Left colon (tissue), 2 donors: ENCODE results near the gene KLF15. TPM values are rescaled to one million over a fixed set of nuclear protein-coding genes. Genes with fewer than 3 reads are reported as not detected.

ENCODE experiments used
- ATAC-seq: fragments of 200-7000 bp; cut with Tn5 transposase; one replicate; pipeline ENCODE4 v1.9.1; 2020; ENCODE audit warnings: mild to moderate bottlenecking, moderate library complexity
- DNase-seq, 2 donors: peaks; one replicate each; pipeline ENCODE4 v3.0.0-alpha.2; 2020
- intact Hi-C, 2 donors: fragments of 100-400 bp; cut with DNase I in 1 of 2; cut with micrococcal nuclease in 1 of 2; formaldehyde crosslinking; loops; one replicate each; pipeline versions ENCODE4 v1.11.2 to v1.14.0; 2022; cut with DNase I, micrococcal nuclease
- long read RNA-seq: library from polyadenylated mRNA; unstranded; transcript quantifications from one replicate; pipeline ENCODE4 v2.0.0, GENCODE V29; 2021
- total RNA-seq, 2 donors: library from RNA; stranded (reverse); fragmentation: NEBNext Ultra II Directional; extraction: Animal tissue kit (Norgen Biotek cat#: 25700); gene quantifications; one replicate each; pipeline ENCODE4 v1.2.1, GENCODE V29; 2021
- donor health status: DM: no; HTN: no; CAD: no.
- donor health status: DM: yes; HTN: yes; CAD: no.

KLF15 gene
- total RNA-seq, result 1 to 10 TPM; 1.6 TPM
- long read RNA-seq, result 0 reads

DNA sequence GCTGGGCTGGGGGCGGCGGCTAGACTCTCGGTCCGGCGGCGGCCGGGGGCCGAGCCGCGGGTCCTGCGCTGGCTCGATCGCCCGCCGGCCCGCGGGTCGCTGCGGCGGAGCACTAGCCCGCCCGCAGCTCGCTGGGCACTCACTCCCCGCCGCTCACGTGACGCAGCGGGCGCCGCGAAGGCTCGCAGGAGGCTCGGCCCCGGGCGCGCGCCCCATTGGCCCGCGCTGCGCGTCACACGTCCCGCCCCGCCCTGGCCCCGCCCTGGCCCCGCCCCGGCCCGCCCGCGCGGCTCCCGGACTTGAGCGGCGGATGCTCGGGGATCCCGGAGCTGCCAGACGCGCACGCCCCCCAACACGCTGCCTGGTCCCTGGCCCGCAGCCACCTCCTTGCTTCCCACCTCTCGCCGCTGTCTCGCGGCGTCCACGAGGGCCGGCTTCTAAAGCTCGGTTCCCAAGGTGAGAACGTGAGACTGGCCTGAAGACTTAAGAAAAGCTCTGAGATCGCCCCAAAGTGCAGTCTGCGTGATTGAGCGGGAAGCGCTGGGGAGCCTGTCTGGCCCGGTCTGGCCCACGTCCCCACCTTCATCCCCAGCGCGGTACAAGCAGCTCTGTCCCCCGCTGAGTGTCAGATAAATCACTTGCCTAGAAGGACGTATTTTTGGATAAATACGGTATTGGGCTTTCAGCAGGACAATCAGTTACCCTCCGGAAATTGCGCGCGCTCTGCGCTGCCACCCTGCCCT lies at the start of gene KLF15:
Gene KLF15, minus strand, starts transcription at position 114 of the 743 bp plus-strand sequence. CDS start 4,486 bp downstream, outside the sequence.
- intact Hi-C loops, result no loop called here
- DNase-seq (peak; percentile 75 to 87), ATAC-seq (peak; percentile 96)

DNA sequence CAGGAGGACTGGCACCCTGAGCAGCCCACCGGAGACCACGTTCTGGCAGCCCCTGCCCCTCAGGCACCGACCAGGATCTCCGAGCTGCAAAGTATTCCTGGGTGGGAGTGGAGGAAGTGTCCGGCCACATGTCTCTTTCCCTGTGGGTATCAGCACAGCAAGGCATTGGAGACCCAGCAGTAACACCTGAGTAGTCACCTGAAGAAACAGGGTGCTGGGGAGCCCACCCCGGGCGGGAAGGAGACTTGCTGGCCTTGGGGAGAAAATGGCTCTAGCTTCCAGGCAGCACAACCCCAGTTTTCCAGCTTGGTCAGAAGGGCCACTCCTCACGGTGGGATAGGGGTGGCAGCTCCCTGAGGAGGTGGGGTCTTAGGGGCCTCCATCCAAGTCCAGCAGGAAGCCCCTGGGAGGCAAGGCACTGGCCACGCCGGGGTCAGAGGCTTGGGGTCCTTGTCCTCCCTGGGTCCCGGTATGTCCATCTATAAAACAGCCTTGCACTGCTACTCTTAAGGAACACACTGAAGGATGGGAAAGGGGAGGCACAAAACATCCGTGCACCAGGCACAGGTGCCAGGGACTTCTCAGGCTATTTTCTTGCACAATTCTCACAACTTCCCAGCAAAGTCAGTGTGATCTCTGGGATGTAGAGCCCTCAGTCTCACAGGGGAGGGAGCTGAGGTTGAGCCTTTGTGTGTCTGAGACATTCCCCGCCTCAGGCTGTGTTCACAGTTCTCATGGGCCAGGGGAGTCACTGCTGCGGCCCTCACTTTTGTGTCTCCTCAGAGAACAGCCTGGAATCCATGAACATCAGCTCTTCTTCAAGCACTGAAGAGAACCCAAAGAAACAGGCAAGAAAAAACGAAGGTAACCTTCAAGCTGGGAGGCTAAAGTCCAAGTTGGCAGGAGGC lies 49.4 kb upstream of the KLF15 start:
- ATAC-seq (no peak), DNase-seq (no peak)
- intact Hi-C loops, result no loop called here

DNA sequence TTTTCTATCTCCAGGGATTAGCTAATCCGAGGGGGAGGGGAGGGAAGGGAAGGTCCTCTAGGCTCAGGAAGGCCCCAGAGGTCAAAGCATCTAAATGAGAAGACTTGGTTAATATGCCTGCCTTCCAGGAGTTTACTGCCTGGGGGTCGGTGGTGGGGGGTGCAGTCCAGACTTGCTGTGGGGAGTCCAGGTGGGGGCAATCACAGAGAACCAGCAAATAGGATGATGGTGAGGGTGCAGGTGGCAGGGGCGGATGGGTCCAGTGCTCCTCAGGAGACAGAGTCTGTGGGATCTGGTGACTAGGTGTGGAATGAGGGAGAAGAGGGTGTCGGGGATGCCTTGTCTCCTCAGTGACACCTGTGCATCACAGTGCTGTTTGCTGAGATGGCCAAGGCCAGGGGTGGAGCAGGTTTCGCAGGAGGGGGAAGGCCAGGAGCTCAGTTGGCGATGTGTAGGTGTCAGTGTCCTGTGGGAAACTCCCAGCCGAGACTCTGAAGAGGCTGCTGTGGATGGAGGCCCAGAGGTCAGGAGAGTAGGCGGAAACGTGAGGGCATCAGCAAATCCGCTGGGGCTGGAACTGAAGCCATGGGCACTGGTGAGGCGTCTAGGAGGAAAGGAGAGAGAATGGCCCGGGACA lies 45.6 kb upstream of the KLF15 start:
- ATAC-seq (no peak), DNase-seq (no peak)
- intact Hi-C loops, result no loop called here

DNA sequence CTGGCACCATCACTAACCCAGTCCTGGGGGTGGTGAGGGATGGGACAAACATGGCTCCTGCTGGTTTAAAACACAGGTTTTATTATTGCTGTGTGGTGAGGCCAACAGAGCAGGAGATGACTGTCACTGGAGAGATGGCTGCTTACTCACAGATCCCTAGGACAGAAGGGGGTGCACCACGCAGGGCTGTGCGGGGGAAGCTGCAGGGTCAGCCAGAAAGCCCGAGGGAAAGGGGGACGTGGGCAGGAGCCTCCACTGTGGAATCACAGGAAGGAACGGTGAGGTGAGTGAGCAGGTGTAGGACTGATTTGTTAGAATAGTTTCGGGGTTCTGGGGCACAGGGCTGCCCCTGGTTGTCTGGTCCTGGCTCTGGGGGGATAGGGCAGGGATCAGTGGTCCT lies 45.0 kb upstream of the KLF15 start:
- intact Hi-C loops, result no loop called here
- ATAC-seq (no peak), DNase-seq (peak in 1 of 2 donors; percentile 6)

DNA sequence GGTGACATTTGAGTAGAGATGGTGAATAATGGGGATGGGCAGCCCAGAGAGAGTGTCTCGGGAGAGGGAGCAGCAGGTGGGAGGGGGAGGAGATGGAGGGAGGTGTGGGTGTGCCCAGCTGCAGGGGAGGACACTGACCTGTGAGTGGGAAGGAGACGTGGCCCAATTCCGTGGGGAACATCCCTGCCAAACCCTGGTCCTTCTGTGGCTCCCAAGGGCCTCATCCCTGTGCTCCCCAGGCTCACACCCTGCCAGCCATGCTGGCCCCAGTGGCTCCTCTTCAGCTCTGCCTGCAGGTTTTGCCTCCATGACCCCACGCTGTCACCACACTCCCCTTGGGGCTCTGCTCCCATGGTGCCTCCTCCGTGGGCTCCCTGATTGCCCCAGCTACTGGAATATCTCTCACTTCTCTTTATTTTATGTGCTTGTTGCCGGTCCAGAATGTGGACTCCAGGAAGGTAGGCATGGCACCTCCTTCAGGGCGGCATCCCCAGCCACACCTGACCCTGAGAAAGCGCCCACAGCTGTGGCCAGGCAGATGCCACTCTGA lies 44.5 kb upstream of the KLF15 start:
- DNase-seq (peak in 1 of 2 donors; percentile 8), ATAC-seq (no peak)
- intact Hi-C loops, result no loop called here

DNA sequence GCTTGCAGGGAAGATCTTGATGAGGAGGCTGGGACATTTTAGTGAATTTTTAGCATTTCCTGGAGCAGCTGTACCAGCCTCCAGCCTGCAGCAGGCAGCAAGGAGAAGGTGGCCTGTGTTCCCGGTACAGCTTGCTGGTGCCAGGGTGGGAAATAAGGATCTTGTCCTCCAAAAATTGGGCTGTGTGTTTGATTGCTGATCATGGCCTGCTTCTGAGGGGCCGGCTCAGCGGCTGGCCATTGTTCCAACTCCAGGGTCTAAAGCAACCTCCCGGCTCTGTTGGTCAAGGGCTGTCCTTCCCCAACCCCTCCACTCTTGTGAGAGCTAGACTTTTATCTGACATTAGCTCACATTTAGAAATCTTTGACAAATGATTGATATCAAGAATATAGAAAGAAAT lies 42.5 kb upstream of the KLF15 start:
- intact Hi-C loops, result no loop called here
- DNase-seq (peak in 1 of 2 donors; percentile 8), ATAC-seq (no peak)

DNA sequence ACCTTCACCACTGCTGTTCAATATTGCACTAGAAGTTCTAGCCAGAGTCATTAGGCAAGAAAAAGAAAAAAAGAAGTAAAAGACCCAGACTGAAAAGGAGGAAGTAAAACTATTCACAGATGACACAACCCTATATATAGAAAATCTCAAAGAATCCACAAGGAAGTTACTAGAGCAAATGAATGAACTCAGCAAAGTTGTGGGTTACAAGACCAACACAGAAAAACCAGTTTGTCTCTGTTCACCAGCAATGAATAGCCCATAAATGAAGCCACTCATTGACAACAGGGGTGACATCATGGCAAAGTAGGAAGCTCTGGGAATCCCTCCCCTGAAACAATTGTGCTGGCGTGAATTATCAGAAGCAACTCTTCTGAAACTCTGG lies 42.1 kb upstream of the KLF15 start:
- intact Hi-C loops, result no loop called here
- no peak for ATAC-seq
- no peak for DNase-seq

DNA sequence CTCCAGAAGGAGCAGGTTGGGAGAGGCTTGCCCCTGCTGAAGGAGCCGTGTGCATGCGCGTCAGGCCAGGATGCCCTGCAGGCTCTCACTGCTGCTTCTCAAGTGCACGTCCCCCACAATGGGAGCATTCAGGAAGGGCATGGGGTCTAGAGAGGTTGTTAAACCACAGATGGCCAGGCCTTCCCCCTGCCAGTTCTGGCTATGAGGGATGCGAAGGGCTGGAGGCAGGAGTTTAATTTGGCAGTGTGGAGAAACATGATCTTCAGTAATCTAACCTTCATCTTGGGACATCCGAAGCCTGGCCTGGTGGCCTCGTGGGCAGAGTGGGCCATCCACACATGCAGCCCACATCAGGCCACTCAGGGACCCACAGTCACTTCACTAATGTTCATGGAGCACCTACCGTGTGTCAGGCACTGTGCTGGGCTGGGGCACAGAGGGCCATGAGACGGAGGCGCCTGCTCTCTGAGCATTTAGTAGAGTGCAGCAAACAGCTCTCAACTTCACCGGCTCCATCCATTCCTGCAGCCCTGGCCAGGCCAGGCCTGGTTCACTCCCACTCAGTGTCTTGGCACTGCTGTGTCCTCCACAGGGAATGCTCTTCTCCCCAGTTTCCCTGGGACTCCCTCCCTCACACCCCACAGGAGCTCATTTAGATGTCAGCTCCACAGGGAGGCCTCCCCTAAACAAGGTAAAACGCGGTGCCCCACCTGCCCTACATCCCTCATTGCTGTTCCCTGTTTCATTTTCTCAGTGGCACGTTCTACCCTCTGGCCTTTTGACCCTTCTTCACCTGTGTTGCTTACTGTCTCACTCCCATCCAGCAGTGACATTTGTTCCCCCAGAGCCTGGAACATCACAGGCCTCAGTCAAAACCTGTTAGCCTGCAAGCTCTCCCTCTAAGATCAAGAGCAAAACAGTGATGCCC lies 41.5 kb upstream of the KLF15 start:
- DNase-seq (peak in 1 of 2 donors; percentile 15), ATAC-seq (no peak)
- intact Hi-C loops, result no loop called here

DNA sequence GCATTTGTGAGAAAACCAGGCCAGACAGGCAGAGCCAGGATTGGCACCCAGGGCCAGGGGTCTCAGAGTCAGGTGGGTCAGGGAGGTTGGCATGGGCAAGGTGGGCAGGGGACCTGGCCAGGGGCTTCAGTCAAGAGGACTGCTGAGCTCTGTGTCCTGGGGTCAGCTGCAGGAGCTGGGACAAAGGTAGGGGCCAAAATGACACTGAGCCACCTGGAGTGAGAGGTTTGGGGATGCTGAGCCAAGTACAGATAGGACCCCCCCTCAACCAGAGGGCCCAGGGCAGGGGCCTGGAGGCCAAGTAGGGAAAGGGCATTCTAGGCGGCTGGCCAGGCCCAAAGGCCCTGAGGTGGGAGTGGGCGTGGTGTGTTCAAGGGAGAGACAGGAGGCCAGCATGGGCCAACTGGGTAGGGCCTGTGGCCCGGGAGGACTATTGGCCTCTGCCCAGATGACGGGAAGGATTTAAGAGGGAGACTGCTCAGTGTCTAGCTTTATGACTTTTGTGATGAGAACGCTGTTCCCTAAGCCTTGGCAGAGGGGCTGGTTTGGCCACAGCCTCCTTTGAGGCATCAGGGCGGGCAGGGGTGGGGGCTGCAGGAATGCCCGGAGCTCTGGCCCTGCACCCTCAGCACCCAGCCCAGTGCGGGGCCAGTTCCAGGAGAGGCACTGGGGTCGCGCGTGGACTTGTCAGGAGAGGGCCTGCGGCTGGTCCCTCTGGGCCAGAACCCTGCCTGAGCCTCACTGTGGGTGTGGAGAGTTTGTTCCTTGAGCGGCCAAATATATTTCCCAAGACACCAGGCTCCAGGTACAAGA lies 40.6 kb upstream of the KLF15 start:
- intact Hi-C loops, result no loop called here

DNA sequence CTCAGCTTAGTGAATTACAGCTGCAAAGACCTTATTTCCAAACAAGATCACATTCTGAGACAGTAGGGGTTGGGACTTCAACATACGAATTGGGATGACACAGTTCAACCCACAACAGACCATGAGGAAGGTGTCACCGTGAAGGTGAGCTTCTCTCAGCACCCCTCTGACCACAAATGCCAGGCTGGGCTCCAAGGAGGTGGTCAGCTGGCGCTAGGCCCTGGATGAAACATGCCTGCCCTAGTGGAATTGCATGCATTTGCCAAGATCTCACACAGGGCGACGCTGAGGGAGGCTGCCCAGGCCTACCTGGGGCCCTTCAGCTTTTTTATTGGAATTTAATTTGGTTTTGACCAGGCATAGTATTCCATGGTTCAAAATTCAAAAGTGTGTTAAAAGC lies 39.3 kb upstream of the KLF15 start:
- DNase-seq (no peak), ATAC-seq (no peak)
- intact Hi-C loops, result no loop called here

More for the DNA sequence above, 40.6 kb upstream of the KLF15 start:
- DNase-seq (peak in 1 of 2 donors; percentile 21), ATAC-seq (no peak)

DNA sequence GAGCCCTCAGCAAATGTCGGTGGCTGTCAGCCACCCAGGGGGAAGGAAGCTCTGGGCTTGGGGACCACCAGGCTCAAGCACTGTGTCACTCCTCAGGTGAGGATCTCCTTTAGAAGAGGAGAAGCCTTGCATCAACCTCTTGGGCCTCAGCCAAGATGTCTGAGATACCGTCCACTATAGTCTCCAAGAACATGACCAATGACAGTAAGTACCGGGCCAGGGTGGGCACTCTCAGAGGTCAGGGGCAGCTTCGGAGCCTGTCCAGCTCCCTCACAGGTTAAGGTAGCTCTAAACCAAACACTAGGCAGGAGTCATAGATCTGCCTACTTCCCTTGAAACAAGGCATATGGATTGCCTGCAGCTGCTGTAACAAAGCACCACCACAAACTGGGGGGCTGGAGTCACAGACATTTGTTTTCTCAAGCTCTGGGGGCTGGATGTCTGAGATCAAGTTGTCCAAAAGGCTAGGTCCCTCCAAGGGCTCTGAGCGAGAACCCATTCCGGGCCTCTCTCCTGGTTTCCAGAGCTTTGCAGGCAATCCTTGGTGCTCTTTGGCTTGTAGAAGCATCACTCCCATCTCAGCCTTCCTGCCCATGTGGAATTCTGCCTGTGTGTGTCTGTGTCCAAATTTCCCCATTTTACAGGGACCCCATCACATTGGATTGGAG lies 38.8 kb upstream of the KLF15 start:
- DNase-seq (peak in 1 of 2 donors; percentile 3), ATAC-seq (no peak)
- intact Hi-C loops, result no loop called here

DNA sequence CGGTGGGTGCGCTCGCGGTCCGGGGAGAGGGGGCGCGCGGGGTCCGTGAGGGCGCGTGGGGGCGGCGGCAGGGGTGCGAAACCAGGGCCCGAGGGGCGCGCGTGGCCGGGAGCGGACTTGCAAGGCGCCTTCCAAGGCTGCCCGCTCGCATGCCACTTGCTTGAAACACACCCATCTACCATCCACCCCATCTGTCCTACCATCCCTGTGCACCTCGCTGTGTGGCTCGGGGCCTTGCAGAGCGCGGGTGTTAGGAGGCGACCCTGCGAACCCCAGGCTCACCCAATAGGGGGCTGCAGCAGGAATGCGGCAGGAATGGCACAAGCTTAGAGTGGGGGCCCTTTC lies 37.7 kb upstream of the KLF15 start:
- no peak for ATAC-seq
- intact Hi-C loops, result loop anchor here (5.0 kb wide), 3 partner anchors 133 to 268 kb away; no protein-coding TSS in a partner anchor

DNA sequence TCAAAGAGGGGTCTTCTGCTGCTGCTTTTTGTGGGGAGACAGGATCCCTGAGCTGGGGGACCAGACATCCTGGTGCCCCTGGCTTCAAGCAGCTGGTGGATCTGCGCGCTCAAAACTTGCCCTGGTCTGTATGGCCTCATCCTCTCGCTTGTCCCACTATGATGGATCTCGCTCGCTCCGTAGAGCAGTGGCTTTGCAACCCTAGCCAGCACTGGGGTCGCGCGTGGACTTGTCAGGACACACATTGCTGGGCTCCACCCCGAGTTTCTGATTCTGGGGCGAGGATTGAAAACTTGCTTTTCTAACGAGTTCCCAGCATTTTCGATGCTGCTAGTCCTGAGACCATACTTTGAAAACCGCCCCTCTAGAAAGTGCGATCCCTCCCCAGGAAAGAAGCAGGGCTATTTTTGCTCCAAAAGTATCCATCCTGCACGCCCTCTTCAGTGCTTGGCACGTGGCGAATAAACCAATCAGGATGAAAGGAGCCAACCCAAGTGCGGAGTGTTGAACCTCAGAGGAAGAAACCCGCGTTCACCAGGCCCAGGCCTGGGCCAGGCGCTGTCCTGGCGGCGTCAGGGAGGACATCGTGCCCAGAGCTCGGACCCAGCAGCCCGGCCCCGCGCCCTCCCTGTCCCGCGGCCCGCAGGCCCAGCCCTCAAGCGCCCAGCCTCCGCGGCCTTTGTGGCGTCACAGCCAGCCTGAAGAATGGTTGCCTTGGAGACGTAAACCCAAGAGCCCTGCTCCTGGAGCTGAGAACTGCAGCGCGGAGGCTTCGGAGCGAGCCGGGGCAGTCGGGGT lies 37.2 kb upstream of the KLF15 start, which contains the start of gene CFAP100:
Gene CFAP100, plus strand, starts transcription at position 731 of the 798 bp plus-strand sequence. CDS start 1,092 bp downstream, outside the sequence.
- ATAC-seq, result peak; percentile 44
- DNase-seq, result peak in 1 of 2 donors; percentile 25
- intact Hi-C loops, result loop anchor here (5.0 kb wide), 3 partner anchors 132 to 267 kb away; no protein-coding TSS in a partner anchor

More for the DNA sequence above, 37.7 kb upstream of the KLF15 start:
- peak in 1 of 2 donors; percentile 12 for DNase-seq

DNA sequence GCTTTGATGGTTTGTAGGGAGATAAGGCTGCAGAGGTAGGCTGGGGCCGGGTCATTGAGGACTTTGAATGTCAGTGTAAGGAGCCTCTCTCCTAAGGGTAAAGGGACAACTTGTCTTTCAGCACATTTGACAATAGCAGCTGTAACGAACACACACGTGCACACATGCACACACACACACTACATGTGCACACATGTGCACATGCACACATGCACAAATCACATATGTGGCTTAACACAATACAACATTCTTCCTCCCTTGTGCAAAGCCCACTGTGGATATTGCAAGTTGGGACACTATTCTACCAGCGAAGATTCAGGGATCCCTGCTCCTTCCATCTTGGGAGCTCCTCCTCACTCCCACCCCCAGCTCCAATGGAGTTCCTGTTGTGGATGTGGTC lies 36.4 kb upstream of the KLF15 start:
- DNase-seq (peak in 1 of 2 donors; percentile 7), ATAC-seq (no peak)
- intact Hi-C loops, result loop anchor here (5.0 kb wide), 3 partner anchors 131 to 266 kb away; no protein-coding TSS in a partner anchor

DNA sequence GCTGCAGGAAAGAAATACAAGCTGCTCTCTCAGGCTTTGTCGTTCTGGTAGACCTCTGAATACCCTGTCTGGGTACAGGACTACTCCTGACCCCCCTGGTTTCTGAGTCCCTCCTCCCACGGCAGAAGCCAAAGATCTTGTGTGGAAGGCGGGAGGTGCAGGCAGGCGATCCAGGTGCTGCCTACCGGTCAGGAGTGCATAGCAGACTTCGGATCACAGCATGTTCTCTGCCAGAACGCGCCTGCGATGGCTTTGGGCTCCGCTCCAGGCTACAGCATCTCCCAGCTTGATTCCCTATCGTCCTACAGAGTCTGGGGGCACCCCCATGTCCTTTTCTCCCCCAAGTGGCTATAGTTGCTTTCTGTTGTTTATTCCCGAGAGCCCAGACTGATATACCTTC lies 35.0 kb upstream of the KLF15 start:
- DNase-seq, result no peak
- intact Hi-C loops, result loop anchor here (5.0 kb wide), 3 partner anchors 130 to 265 kb away; no protein-coding TSS in a partner anchor
- no peak for ATAC-seq

DNA sequence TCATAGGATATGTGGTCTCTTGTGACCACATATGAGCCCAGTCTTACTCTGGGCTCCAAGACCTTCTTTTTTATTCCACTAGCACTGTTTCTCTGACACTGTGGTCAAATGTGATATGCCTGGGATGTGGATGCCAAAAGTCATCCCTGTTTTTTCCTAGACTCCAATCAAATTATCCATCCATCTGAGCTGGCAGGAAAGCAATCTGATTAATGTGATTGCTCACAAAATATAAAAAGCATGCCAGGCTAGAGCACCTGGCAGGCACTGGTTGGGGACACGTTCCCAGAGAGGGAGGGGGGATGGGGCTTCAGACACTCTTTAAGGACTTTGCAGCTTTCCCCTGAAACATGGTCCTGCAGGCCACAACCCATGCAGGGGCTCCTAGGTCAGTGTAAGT lies 34.4 kb upstream of the KLF15 start:
- intact Hi-C loops, result loop anchor here (5.0 kb wide), 3 partner anchors 129 to 264 kb away; no protein-coding TSS in a partner anchor
- DNase-seq (no peak), ATAC-seq (no peak)
